22Rv1 (cell line): ENCODE data around the gene MB21D2.

ENCODE experiments used
- H3K27ac ChIP-seq: fragments of 450-650 bp; 2 replicates; pipeline ENCODE4 v1.5.1; 2017
- ZFX ChIP-seq: fragments of 450-650 bp; IDR thresholded peaks from 2 replicates; pipeline ENCODE4 v1.6.1; 2017; ENCODE audit warnings: antibody characterized with exemption, borderline replicate concordance
- TF ChIP-seq, protein P1 (sequence below): fragments of 450-650 bp; IDR thresholded peaks from 2 replicates; pipeline ENCODE4 v1.5.1; 2017; ENCODE audit warnings: mild to moderate bottlenecking

MB21D2 gene

DNA sequence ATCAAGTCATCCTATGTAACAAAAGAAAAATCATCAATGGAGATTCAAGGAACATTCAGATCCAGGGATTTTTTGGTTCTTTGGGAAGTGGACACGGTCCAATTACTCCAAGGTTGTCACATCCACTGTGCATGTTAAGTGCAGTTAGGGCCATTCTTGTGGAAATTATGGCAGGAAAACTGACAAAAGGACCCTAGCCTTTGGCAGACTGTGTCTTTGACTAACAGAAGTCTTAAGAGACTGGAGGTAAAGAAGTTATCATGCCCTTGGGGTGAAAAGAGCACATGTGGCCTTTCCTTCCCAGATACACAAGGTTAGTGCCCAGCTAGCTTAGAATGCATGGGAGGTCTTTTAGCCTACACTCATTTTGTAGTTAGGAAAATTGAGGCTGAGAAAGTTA is 74.9 kb downstream of the MB21D2 start:
- TF ChIP-seq, protein P1, sequence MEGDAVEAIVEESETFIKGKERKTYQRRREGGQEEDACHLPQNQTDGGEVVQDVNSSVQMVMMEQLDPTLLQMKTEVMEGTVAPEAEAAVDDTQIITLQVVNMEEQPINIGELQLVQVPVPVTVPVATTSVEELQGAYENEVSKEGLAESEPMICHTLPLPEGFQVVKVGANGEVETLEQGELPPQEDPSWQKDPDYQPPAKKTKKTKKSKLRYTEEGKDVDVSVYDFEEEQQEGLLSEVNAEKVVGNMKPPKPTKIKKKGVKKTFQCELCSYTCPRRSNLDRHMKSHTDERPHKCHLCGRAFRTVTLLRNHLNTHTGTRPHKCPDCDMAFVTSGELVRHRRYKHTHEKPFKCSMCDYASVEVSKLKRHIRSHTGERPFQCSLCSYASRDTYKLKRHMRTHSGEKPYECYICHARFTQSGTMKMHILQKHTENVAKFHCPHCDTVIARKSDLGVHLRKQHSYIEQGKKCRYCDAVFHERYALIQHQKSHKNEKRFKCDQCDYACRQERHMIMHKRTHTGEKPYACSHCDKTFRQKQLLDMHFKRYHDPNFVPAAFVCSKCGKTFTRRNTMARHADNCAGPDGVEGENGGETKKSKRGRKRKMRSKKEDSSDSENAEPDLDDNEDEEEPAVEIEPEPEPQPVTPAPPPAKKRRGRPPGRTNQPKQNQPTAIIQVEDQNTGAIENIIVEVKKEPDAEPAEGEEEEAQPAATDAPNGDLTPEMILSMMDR: no peak
- no peak for TF ChIP-seq ZFX
- no peak overlapping the region for H3K27ac ChIP-seq

DNA sequence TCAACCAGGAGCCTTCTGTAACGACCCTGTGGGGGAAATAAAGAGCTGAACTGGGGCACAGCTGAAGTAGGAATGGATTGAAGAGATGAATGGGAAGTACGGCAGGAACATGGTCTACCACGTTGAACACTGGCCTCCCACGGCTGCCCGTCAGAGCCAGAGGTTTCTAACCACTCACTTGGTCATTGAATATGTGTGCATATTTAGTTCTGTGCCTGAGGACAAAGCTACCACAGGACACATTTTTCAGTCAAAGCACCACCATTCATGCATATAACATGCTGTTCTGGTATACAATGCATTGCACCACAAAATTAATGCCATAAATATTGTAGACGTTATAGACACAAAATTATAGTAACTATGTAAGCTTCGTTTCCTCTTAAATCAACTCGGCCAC is 75.5 kb downstream of the MB21D2 start:
- H3K27ac ChIP-seq: no peak overlapping the region
- TF ChIP-seq ZFX: no peak
- TF ChIP-seq, protein P1: no peak

DNA sequence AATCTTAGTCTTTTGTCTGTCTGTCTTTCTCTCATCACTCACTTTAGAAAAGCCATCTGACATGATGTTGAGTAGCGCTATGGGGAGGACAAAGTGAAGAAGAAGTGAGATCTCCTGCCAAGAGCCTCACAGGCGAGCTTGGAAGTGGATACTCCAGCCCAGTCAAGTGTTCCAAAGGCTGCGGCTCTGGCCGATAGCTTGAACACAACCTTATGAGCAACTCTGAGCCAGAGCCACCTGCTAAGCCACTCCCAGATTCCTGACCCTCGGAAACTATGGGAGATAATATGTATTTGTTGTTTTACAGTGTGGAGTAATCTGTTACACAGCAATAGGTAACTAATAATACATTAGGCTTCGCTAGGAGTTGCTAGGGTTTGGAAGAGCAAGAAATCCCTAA is 76.2 kb downstream of the MB21D2 start:
- TF ChIP-seq ZFX: no peak
- H3K27ac ChIP-seq: no peak overlapping the region

DNA sequence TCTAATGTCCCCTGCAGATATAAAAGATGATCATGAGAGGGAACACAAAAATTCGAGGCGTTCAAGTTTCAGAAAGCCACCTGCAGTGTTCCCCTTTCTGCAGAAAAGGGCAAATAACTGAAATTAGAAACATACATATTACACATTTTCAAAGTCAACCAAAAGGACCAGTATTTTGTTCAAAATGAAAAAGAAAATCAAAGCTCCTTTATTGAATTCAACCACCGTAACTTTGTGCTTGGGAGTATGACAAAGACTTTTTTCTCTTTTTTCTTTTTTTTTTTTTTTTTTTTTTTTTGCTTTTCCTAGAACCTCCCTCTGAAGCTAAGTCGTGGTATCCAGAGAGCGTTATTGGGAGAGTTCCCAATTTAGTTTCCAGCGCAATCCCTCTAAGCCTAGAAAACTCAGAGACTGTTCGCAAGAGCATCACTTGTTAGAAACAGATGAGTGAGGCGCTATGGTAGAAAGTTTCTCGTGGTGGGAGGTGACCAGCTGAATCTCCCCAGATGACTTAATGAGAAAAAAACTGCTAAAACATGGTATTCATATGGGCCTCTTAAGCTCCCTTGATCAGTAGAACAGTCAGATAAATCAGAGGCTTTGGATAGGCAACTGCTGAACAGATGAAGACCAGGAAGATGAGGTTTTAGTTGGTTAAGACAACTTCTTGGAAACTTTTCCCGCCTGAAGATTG is 77.4 kb downstream of the MB21D2 start:
- no peak for TF ChIP-seq ZFX
- TF ChIP-seq, protein P1: no peak
- H3K27ac ChIP-seq: no peak overlapping the region

DNA sequence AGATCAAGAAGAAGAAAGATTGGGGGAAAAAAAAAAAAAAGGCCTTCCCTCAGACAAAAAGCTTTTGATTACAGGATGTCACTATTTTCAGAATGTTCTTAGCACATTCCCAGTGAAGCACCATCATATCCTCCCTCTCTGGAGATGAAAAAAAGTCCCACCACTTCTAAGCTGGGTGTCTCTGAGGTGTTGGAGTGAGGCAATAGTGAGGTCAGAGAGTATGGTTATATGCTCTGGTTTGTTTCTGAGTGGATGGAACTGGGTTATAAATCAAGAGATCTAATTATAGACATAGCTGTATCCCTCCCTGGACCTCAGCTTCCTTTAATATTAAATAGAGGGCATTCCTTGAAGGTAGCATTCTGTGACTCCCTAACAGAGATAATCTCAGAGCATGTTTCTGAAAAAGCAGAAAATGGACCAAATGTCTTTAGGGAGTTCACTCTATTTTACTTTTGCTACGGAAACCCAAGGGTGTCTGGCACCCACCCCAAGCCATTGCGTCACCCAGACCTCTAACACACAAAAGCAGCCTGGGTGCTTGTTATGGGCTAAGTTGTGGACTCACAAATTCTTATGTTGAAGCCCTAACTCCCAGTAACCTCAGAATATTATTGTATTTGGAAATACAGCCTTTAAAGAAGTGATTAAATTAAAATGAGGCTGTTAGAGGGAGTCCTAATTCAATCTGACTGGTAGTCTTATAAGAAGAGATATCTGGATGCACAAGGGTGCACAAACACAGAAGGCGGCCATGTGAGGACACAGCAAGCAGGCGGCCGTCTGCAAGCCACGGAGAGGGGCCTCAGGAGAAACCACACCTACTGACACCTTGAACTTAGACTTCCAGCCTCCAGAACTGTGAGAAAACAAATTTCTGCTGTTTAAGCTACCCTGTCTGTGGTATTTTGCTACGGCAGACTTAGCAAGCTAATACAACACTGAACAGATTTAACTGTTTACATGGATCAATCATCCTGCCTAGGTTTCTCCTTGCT is 81.5 kb downstream of the MB21D2 start:
- TF ChIP-seq, protein P1: no peak
- TF ChIP-seq ZFX: no peak
- H3K27ac ChIP-seq: no peak overlapping the region

DNA sequence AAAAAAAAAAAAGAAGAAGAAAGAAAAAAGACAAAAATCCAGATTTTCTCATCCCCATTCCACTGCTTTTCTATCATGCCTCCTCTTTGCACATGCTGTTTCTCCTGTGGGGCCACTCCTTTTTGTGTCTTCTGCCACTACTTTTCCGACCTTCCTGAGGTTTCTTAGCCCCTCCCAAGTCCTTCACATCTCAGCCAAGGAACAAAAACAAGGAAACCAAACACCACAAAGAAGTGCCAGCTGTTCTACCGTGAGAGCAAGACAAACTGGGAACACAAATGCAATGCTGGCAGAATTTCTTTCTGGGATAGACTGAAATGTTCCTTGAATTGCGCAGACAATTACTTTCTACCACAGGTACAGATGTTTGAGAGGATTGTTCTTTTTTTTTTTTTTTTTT is 83.2 kb downstream of the MB21D2 start:
- H3K27ac ChIP-seq: no peak overlapping the region

DNA sequence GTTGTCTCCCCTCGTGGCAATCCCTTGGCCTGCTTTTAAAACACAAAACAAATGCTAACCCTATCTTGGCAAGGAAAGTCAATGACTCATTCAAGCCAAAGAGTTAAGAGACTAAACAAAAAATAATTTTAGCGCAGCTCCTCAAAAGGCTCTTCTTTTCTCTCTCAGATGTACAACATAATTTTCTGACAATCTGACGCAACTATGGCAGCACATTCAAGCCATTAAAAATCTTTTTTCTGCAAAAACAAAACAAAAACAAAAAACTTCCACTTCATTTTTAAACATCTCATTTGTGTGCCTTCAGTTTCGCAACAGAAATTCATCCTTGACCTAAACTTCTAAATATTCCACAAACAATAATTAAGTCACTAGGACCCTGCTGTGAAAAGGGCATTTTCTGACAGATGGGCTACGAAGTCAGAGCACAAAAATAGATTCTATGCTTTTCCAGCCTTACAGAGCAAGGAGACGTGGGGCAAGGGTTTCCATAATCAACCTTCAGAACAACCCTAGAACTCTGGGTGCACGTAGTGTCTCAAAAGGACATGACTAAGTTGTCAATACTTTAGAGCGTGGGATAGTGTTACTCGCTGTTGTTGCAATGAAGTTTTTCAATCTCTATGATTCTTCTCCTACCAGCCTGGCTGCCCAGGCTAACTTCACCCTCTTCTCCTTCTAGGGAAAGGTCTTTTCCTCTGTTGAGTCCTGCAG is 84.3 kb downstream of the MB21D2 start:
- TF ChIP-seq ZFX: no peak
- no peak overlapping the region for H3K27ac ChIP-seq

More for the DNA sequence above, 83.2 kb downstream of the MB21D2 start:
- no peak for TF ChIP-seq ZFX

DNA sequence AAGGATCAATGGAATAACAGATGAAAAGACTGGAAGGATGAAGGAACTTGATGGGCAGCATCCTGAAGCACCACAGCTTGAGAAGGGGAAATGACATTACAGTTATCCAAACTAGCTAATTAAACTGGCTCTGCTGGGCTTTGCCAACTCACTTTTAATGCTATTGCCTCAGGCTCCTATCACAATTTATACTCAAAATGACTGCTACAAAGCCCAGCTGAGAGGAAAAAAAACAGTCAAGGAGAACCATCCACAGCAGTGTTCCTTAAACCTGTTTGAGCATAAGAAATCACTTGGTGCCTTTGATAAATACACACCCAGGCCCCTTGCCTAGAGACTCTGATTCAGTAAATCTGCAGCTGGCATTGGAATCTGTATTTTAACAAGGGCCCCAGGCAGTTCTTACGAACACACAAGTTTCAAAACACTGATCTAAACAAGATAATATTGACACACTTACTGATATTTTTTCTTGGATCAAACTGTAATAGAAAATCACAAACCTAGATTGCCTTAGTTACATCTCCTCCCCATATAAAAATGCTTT is 85.8 kb downstream of the MB21D2 start:
- TF ChIP-seq ZFX: no peak
- TF ChIP-seq, protein P1: no peak
- no peak overlapping the region for H3K27ac ChIP-seq
